ENCODE measurements around the gene CCDC169.

DNA sequence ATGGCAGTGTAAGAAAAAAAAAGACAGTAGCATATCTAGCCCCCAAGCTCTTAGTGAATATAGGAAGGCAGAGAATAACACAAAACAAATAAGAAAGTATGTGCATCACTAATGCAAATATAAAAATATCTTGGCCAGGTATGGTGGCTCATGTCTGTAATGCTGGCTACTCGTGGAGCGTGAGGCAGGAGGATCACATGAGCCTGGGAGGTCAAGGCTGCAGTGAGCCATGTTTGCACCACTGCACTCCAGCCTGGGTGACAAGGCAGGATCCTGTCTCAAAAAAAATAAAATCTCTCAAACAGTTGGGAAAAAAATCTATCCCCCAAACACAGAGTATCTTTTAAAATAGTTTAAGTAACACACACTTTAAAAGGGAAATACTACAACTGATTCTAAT lies 31.2 kb upstream of the CCDC169 start:
- TF ChIP-seq, protein P1, sequence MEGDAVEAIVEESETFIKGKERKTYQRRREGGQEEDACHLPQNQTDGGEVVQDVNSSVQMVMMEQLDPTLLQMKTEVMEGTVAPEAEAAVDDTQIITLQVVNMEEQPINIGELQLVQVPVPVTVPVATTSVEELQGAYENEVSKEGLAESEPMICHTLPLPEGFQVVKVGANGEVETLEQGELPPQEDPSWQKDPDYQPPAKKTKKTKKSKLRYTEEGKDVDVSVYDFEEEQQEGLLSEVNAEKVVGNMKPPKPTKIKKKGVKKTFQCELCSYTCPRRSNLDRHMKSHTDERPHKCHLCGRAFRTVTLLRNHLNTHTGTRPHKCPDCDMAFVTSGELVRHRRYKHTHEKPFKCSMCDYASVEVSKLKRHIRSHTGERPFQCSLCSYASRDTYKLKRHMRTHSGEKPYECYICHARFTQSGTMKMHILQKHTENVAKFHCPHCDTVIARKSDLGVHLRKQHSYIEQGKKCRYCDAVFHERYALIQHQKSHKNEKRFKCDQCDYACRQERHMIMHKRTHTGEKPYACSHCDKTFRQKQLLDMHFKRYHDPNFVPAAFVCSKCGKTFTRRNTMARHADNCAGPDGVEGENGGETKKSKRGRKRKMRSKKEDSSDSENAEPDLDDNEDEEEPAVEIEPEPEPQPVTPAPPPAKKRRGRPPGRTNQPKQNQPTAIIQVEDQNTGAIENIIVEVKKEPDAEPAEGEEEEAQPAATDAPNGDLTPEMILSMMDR (IDR thresholded peaks at IDR 0.05; ENCODE audit: poor library complexity, severe bottlenecking): no peak
- TF ChIP-seq POLR2AphosphoS5 (IDR thresholded peaks at IDR 0.05) (no peak), EZH2 (IDR thresholded peaks at IDR 0.05; ENCODE audit: borderline replicate concordance, insufficient read depth, low read length, poor library complexity, severe bottlenecking) (no peak), EP300 (conservative IDR thresholded peaks at IDR 0.05; ENCODE audit: poor library complexity, severe bottlenecking) (no peak)
- TF ChIP-seq, protein P2, sequence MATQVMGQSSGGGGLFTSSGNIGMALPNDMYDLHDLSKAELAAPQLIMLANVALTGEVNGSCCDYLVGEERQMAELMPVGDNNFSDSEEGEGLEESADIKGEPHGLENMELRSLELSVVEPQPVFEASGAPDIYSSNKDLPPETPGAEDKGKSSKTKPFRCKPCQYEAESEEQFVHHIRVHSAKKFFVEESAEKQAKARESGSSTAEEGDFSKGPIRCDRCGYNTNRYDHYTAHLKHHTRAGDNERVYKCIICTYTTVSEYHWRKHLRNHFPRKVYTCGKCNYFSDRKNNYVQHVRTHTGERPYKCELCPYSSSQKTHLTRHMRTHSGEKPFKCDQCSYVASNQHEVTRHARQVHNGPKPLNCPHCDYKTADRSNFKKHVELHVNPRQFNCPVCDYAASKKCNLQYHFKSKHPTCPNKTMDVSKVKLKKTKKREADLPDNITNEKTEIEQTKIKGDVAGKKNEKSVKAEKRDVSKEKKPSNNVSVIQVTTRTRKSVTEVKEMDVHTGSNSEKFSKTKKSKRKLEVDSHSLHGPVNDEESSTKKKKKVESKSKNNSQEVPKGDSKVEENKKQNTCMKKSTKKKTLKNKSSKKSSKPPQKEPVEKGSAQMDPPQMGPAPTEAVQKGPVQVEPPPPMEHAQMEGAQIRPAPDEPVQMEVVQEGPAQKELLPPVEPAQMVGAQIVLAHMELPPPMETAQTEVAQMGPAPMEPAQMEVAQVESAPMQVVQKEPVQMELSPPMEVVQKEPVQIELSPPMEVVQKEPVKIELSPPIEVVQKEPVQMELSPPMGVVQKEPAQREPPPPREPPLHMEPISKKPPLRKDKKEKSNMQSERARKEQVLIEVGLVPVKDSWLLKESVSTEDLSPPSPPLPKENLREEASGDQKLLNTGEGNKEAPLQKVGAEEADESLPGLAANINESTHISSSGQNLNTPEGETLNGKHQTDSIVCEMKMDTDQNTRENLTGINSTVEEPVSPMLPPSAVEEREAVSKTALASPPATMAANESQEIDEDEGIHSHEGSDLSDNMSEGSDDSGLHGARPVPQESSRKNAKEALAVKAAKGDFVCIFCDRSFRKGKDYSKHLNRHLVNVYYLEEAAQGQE (IDR thresholded peaks at IDR 0.05; ENCODE audit: borderline replicate concordance): no peak

Data from neural cell (in vitro differentiated cells).